SH-SY5Y (cell line): ENCODE results near the gene RND2.

ENCODE experiments used
- GATA2 ChIP-seq: IDR thresholded peaks from 2 replicates; pipeline ENCODE4 v1.6.1; 2011; ENCODE audit warnings: mild to moderate bottlenecking, low read depth, low read length
- GATA3 ChIP-seq: IDR thresholded peaks from 2 replicates; pipeline ENCODE4 v1.6.1; 2011; ENCODE audit warnings: low read depth, mild to moderate bottlenecking, low read length, moderate library complexity

- no peak for TF ChIP-seq GATA3
- TF ChIP-seq GATA2, result no peak
Measured at GRCh38 chr17:42989141-42989540, 35.9 kb upstream of the RND2 start.
